Stomach (tissue), 9 donors: ENCODE measurements around the gene MBD4. TPM values are rescaled to one million over a fixed set of nuclear protein-coding genes. Genes with fewer than 3 reads are reported as not detected.
A peak's percentile ranks its signal among the peaks of the same experiment; 100 is the strongest.
"Not testable (repeated sequence)": the region's sequence is repeated elsewhere in the genome, so short reads cannot be mapped to it uniquely, and the experiment has no call there.

Experiments
- DNase-seq, 2 donors: peaks; one replicate each; pipeline versions ENCODE4 v3.0.0 to v3.0.0-alpha.2; 2013 to 2019
- H3K27ac ChIP-seq, 5 donors: fragments of 200-600 bp in 4 of 5; sonication (generic) in 4 of 5; one replicate each; pipeline ENCODE4 v1.5.1; 2013 to 2019; ENCODE audit warnings: mild to moderate bottlenecking in 1 of 5, moderate library complexity in 1 of 5
- H3K27me3 ChIP-seq, 3 donors: fragments of 200-600 bp; sonication (generic); one replicate each; pipeline ENCODE4 v1.5.1; 2017 to 2019; ENCODE audit warnings: mixed run types in 1 of 3
- H3K36me3 ChIP-seq, 4 donors: fragments of 200-600 bp; sonication (generic); 1 replicate in 3 of 4; 2 replicates in 1 of 4; pipeline ENCODE4 v1.5.1; 2016 to 2019
- H3K4me1 ChIP-seq, 4 donors: fragments of 200-600 bp; sonication (generic); one replicate each; pipeline ENCODE4 v1.5.1; 2016 to 2019
- H3K4me3 ChIP-seq, 4 donors: fragments of 200-600 bp; sonication (generic) in 3 of 4; one replicate each; pipeline ENCODE4 v1.5.1; 2016 to 2019; ENCODE audit warnings: mild to moderate bottlenecking in 1 of 4
- H3K9me3 ChIP-seq, 4 donors: fragments of 200-600 bp; sonication (generic); one replicate each; pipeline ENCODE4 v1.5.1; 2016 to 2019
- EP300 ChIP-seq: sonication (generic); formaldehyde crosslinking; IDR thresholded peaks from one replicate; pipeline ENCODE4 v1.6.1; 2017; ENCODE audit warnings: antibody characterized with exemption
- POLR2A ChIP-seq, 4 donors: fragments of 450-650 bp; IDR thresholded peaks; one replicate each; pipeline ENCODE4 v1.6.1; 2016; ENCODE audit warnings: antibody characterized with exemption in 4 of 4, control low read depth in 2 of 4, mild to moderate bottlenecking in 1 of 4, moderate library complexity in 1 of 4
- POLR2AphosphoS5 ChIP-seq, 3 donors: sonication (generic); formaldehyde crosslinking; IDR thresholded peaks; one replicate each; pipeline ENCODE4 v1.6.1; 2016; ENCODE audit warnings: antibody characterized with exemption in 3 of 3
- WGBS, 5 donors: extraction: QIAGEN DNeasy Blood & Tissue Kit in 3 of 5; methylation state at CpG; one replicate each; pipeline versions ENCODE4 v1.1.5 to v1.1.7; 2013 to 2018; 5-methylcytosine and 5-hydroxymethylcytosine counted together
- intact Hi-C: fragments of 100-400 bp; cut with DNase I; formaldehyde crosslinking; loops from one replicate; pipeline ENCODE4 v1.15.1; 2023; ENCODE audit warnings: low total_unique reads
- polyA plus RNA-seq, 3 donors: library from polyadenylated mRNA; stranded (reverse); fragments of 200-250 nt; gene quantifications; one replicate each; pipeline ENCODE4 v1.2.3, GENCODE V29; 2013
- total RNA-seq, 5 donors: library from RNA; depleted of rRNA; stranded (reverse); fragments of >200 nt; gene quantifications; one replicate each; pipeline versions ENCODE4 v1.1.0 to v1.2.3, GENCODE V29; 2014 to 2016
- TF ChIP-seq, protein P1 (sequence below), 7 experiments: fragments of 450-650 bp in 4 of 7; fragments of 200-600 bp in 3 of 7; sonication (generic) in 3 of 7; IDR thresholded peaks; one replicate each; pipeline ENCODE4 v1.5.1; 2016 to 2019; ENCODE audit warnings: antibody characterized with exemption in 7 of 7, control low read depth in 2 of 7, mild to moderate bottlenecking in 1 of 7
- donor health status: healthy with polysubstance abuse.
- donor health status: Bipolar disorder and iron deficiency.
- donor health status: healthy.

Gene MBD4
- total and polyA plus RNA-seq, 8 donors: 5.8 to 74.1 (median 21.7) TPM

DNA sequence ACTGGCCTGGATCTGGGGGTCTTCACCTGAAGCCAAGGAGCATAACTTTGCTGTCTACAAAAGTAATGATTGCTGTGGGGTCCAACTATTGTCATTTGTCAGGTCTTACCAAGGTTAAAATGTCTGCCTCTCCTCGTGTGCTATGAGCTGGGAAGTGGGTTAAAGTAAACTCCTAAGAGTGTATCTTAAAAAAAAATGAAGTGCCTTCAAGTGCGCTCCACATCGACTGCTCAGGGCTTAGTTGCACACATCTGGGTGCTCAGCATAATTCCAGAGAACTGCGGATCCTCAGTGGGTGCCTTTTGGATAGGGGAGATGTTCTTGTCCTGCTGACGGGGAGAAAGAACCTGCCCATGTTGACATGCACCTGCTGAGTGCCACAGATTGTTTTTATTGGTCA lies 52.3 kb downstream of the MBD4 start:
- no peak for TF ChIP-seq EP300
- TF ChIP-seq, protein P1, sequence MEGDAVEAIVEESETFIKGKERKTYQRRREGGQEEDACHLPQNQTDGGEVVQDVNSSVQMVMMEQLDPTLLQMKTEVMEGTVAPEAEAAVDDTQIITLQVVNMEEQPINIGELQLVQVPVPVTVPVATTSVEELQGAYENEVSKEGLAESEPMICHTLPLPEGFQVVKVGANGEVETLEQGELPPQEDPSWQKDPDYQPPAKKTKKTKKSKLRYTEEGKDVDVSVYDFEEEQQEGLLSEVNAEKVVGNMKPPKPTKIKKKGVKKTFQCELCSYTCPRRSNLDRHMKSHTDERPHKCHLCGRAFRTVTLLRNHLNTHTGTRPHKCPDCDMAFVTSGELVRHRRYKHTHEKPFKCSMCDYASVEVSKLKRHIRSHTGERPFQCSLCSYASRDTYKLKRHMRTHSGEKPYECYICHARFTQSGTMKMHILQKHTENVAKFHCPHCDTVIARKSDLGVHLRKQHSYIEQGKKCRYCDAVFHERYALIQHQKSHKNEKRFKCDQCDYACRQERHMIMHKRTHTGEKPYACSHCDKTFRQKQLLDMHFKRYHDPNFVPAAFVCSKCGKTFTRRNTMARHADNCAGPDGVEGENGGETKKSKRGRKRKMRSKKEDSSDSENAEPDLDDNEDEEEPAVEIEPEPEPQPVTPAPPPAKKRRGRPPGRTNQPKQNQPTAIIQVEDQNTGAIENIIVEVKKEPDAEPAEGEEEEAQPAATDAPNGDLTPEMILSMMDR (IDR thresholded peaks at IDR 0.05): no peak
- no peak for TF ChIP-seq POLR2A (IDR thresholded peaks at IDR 0.05)
- TF ChIP-seq POLR2AphosphoS5 (IDR thresholded peaks at IDR 0.05): no peak
- H3K9me3 ChIP-seq: no peaks in the 10 kb centered on the region
- H3K27ac ChIP-seq: peak overlapping the region in 4 of 5 donors; percentile 22 to 76 (median 68)
- H3K27me3 ChIP-seq: no peaks in the 10 kb centered on the region
- intact Hi-C loops: no loop called here
- no peak for DNase-seq
- H3K36me3 ChIP-seq: peaks cover 21 to 60% (median 54%) of the 10 kb centered on the region in 4 donors
- peaks cover 0 to 14% (median 4%) of the 10 kb centered on the region in 4 donors for H3K4me1 ChIP-seq
- no peak overlapping the region for H3K4me3 ChIP-seq
- WGBS, 5 donors: 84 to 95% (median 91%) methylated on average over 5 of the region's 5 CpGs

DNA sequence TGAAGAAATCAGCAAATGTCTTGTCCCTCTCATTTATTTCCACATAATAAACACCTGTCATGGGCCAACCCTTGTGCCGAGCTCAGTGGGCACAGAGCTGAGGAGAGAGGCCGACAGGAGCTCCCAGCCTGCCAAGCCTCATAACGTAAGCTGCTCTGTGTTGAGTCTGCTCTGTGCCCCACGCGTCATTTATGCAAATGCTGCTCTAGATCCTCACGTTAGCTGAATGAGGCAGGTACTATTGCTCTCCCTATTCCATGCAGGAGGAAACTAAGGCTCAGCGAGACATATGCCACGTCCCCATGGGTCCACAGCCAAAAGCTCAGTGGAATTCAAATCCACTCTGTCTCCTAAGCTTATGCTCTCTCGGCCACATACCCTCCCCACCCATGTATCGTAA lies 52.8 kb downstream of the MBD4 start:
- TF ChIP-seq, protein P1 (IDR thresholded peaks at IDR 0.05): no peak
- TF ChIP-seq POLR2AphosphoS5 (IDR thresholded peaks at IDR 0.05) (no peak), POLR2A (IDR thresholded peaks at IDR 0.05) (no peak), EP300 (no peak)
- H3K4me3 ChIP-seq: no peak overlapping the region
- peaks cover 21 to 55% (median 49%) of the 10 kb centered on the region in 4 donors for H3K36me3 ChIP-seq
- no peak overlapping the region for H3K27ac ChIP-seq
- 93 to 97% (median 96%) methylated on average over 9 to 10 of the region's 10 CpGs for WGBS, 5 donors
- no peak for DNase-seq
- intact Hi-C loops: no loop called here
- H3K4me1 ChIP-seq: peaks cover 0 to 14% (median 4%) of the 10 kb centered on the region in 4 donors
- H3K27me3 ChIP-seq: no peaks in the 10 kb centered on the region
- no peaks in the 10 kb centered on the region for H3K9me3 ChIP-seq

DNA sequence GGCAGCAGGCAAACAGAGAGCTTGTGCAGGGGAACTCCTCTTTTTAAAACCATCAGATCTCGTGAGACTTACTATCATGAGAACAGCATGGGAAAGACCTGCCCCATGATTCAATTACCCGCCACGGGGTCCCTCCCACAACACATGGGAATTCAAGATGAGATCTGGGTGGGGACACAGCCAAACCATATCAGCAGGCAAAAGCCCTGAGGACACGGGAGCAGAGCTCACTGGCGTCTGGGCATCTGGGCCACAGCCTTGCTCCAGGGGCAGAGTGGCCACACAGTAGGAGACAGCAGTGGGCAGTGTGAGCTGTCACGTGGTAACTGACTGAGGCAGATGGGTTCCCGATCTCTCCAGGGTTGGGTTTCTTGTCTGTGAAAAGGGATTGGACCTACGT lies 54.2 kb downstream of the MBD4 start:
- H3K27ac ChIP-seq, H3K27me3 ChIP-seq, H3K9me3 ChIP-seq, H3K4me3 ChIP-seq, intact Hi-C loops, DNase-seq: not testable (repeated sequence)
- Histone ChIP-seq H3K36me3 (peaks cover 12 to 40% (median 34%) of the 10 kb centered on the region in 4 donors), H3K4me1 (peaks cover 0 to 14% (median 4%) of the 10 kb centered on the region in 4 donors)
- WGBS, 5 donors: 78 to 87% (median 79%) methylated on average over 7 to 8 of the region's 8 CpGs

DNA sequence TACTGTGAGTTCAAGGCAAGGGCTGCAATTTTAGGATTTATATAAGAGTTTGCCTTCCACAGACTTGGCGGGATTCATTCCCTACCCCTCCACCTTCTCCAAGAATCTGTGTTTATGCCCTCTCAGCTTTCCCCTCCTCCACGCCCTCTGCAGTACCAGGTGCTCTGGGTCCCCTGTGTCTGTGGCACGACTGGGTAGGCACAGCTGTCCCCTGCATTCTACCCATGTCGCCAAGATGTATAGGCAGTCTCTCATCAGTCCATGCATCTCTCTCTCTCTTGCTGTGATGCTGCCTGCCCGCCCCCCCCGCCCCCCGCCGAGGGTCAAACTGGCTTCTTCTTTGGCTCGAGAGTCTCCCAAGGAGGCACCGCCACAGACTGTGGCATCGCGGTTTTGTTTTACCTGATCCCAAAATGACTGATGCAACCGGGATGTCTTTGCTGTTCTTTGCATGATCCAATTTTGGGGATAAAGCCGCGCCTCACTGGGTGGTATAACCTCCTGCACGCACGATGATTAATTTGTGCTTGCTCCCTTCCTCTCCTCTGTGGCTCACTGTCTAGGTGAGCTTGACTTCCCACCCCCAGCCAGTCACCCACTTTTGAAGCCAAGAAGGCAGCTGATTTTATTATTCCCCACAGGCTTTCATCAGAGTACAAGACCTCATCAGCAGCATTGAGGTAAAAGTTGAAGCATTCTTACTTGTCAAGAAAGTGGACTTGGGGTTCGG lies 55.0 kb downstream of the MBD4 start:
- intact Hi-C loops: no loop called here
- TF ChIP-seq, protein P1 (IDR thresholded peaks at IDR 0.05): no peak
- no peak for TF ChIP-seq EP300
- TF ChIP-seq POLR2AphosphoS5 (IDR thresholded peaks at IDR 0.05): no peak
- no peak for TF ChIP-seq POLR2A (IDR thresholded peaks at IDR 0.05)
- no peaks in the 10 kb centered on the region for H3K27me3 ChIP-seq
- peaks cover 0 to 13% (median 4%) of the 10 kb centered on the region in 4 donors for H3K4me1 ChIP-seq
- peaks cover 10 to 33% (median 29%) of the 10 kb centered on the region in 4 donors for H3K36me3 ChIP-seq
- WGBS, 5 donors: 69 to 79% (median 70%) methylated on average over 16 to 18 of the region's 18 CpGs
- no peak overlapping the region for H3K27ac ChIP-seq
- no peaks in the 10 kb centered on the region for H3K9me3 ChIP-seq
- H3K4me3 ChIP-seq: no peak overlapping the region
- DNase-seq: no peak

DNA sequence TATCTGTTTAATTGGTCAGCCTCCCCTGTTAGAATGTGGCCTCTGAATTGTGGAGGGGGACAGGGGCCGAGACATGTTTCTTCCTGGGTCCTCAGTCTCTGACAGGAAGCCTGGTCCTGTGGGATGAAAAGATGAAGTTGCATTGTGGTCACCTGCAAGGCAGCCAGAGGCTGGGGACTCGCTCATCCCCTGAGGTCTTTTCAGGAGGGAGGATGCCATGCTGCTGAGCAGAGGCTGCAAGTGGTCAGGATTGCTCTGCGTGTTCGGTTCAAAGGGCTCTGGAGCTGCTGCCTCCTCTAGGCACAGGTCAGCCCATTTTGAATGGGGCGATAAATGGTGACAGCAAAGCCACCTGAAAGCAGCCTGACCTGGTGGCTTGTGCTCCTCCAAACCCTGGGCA lies 55.6 kb downstream of the MBD4 start:
- H3K27me3 ChIP-seq, H3K27ac ChIP-seq, H3K4me1 ChIP-seq, DNase-seq, H3K9me3 ChIP-seq, H3K4me3 ChIP-seq, intact Hi-C loops: not testable (repeated sequence)
- 71 to 83% (median 78%) methylated on average over 1 to 5 of the region's 5 CpGs for WGBS, 5 donors
- H3K36me3 ChIP-seq: peaks cover 6 to 27% (median 22%) of the 10 kb centered on the region in 4 donors
